Posterior cingulate gyrus (tissue), 11 donors: Measurements from ENCODE around the gene CFAP58.
"Not testable (repeated sequence)": the region's sequence is repeated elsewhere in the genome, so short reads cannot be mapped to it uniquely, and the experiment has no call there.

Source experiments
- DNase-seq, 10 donors: peaks; one replicate each; pipeline versions ENCODE4 v3.0.0 to v3.0.0-alpha.2; 2020 to 2021; ENCODE audit warnings: mixed read lengths in 3 of 10
- intact Hi-C: fragments of 100-400 bp; cut with DNase I; formaldehyde crosslinking; loops from one replicate; pipeline ENCODE4 v1.15.1; 2023

CFAP58 gene

GRCh38 chr10:104424719-104425118 is 71.1 kb downstream of the CFAP58 start:
- intact Hi-C loops: no loop called here
- no peak for DNase-seq

GRCh38 chr10:104427989-104428388 is 74.4 kb downstream of the CFAP58 start:
- DNase-seq: no peak
- intact Hi-C loops: no loop called here

- intact Hi-C loops: no loop called here
- no peak for DNase-seq
These were observed 76.2 kb downstream of the CFAP58 start for GRCh38 chr10:104429846-104430245.

- no peak for DNase-seq
- intact Hi-C loops: no loop called here
These were observed 76.7 kb downstream of the CFAP58 start for GRCh38 chr10:104430360-104430759.

- intact Hi-C loops: no loop called here
- DNase-seq: no peak
These were observed 80.0 kb downstream of the CFAP58 start for GRCh38 chr10:104433669-104434068.

- intact Hi-C loops: no loop called here
- no peak for DNase-seq
These were observed 81.0 kb downstream of the CFAP58 start for GRCh38 chr10:104434601-104435000.

- intact Hi-C loops: no loop called here
- DNase-seq: peak in 4 of 10 donors; percentile 24 to 79 (median 73)
These were observed 82.2 kb downstream of the CFAP58 start for GRCh38 chr10:104435822-104436221.

- intact Hi-C loops: no loop called here
- DNase-seq: no peak
These were observed 83.6 kb downstream of the CFAP58 start for GRCh38 chr10:104437226-104437625.

- no peak for DNase-seq
- intact Hi-C loops: no loop called here
These were observed 86.6 kb downstream of the CFAP58 start for GRCh38 chr10:104440221-104440620.

- intact Hi-C loops: no loop called here
- DNase-seq: no peak
These were observed 87.8 kb downstream of the CFAP58 start for GRCh38 chr10:104441329-104442000.

- no peak for DNase-seq
- intact Hi-C loops: no loop called here
These were observed 91.7 kb downstream of the CFAP58 start for GRCh38 chr10:104445359-104445758.

GRCh38 chr10:104446151-104446550 is 92.5 kb downstream of the CFAP58 start:
- intact Hi-C loops: no loop called here
- DNase-seq: no peak

GRCh38 chr10:104447331-104447730 is 93.7 kb downstream of the CFAP58 start:
- intact Hi-C loops: no loop called here
- DNase-seq: no peak

GRCh38 chr10:104447906-104448305 is 94.3 kb downstream of the CFAP58 start:
- intact Hi-C loops: no loop called here

GRCh38 chr10:104449391-104449790 is 95.8 kb downstream of the CFAP58 start:
- intact Hi-C loops: no loop called here
- DNase-seq: no peak

More at GRCh38 chr10:104447906-104448305, 94.3 kb downstream of the CFAP58 start:
- DNase-seq: no peak

GRCh38 chr10:104450490-104450889 is 96.9 kb downstream of the CFAP58 start:
- intact Hi-C loops: no loop called here
- DNase-seq: no peak

GRCh38 chr10:104450954-104451353 is 97.3 kb downstream of the CFAP58 start:
- intact Hi-C loops: no loop called here
- DNase-seq: no peak

GRCh38 chr10:104452977-104453376 is 99.3 kb downstream of the CFAP58 start:
- no peak for DNase-seq
- intact Hi-C loops: no loop called here

GRCh38 chr10:104456802-104457542 is 103.3 kb downstream of the CFAP58 start:
- intact Hi-C loops: no loop called here
- DNase-seq: no peak

- intact Hi-C loops: no loop called here
- DNase-seq: no peak
These were observed 103.9 kb downstream of the CFAP58 start for GRCh38 chr10:104457543-104457828.

GRCh38 chr10:104465575-104465974 is 111.9 kb downstream of the CFAP58 start:
- intact Hi-C loops, DNase-seq: not testable (repeated sequence)

GRCh38 chr10:104468818-104469217 is 115.2 kb downstream of the CFAP58 start:
- intact Hi-C loops, DNase-seq: not testable (repeated sequence)
